Testis (tissue), 2 donors: ENCODE results near the gene ZNF333.

Experiments
- POLR2A ChIP-seq: fragments of 450-650 bp; IDR thresholded peaks from one replicate; pipeline ENCODE4 v1.6.1; 2017; ENCODE audit warnings: antibody characterized with exemption, mild to moderate bottlenecking, moderate library complexity
- TF ChIP-seq, protein P1 (sequence below), 3 experiments: fragments of 450-650 bp in 2 of 3; fragments of 200-600 bp in 1 of 3; sonication (generic) in 1 of 3; IDR thresholded peaks; one replicate each; pipeline ENCODE4 v1.5.1; 2016 to 2019; ENCODE audit warnings: antibody characterized with exemption in 3 of 3, mild to moderate bottlenecking in 2 of 3, moderate library complexity in 1 of 3

GRCh38 chr19:14704450-14704849 lies 14.6 kb downstream of the ZNF333 start:
- TF ChIP-seq, protein P1, sequence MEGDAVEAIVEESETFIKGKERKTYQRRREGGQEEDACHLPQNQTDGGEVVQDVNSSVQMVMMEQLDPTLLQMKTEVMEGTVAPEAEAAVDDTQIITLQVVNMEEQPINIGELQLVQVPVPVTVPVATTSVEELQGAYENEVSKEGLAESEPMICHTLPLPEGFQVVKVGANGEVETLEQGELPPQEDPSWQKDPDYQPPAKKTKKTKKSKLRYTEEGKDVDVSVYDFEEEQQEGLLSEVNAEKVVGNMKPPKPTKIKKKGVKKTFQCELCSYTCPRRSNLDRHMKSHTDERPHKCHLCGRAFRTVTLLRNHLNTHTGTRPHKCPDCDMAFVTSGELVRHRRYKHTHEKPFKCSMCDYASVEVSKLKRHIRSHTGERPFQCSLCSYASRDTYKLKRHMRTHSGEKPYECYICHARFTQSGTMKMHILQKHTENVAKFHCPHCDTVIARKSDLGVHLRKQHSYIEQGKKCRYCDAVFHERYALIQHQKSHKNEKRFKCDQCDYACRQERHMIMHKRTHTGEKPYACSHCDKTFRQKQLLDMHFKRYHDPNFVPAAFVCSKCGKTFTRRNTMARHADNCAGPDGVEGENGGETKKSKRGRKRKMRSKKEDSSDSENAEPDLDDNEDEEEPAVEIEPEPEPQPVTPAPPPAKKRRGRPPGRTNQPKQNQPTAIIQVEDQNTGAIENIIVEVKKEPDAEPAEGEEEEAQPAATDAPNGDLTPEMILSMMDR (IDR thresholded peaks at IDR 0.05): no peak
- no peak for TF ChIP-seq POLR2A
